IPS-18a (cell line): ENCODE results near the gene TMED8.

ENCODE experiments used
- H3K27ac ChIP-seq: one replicate; pipeline ENCODE4 v1.5.1; 2013; ENCODE audit warnings: low read length
- H3K27me3 ChIP-seq: one replicate; pipeline ENCODE4 v1.6.1; 2013; ENCODE audit warnings: mild to moderate bottlenecking, low read length; ENCODE audit not compliant: control insufficient read depth, insufficient read depth
- H3K36me3 ChIP-seq: one replicate; pipeline ENCODE4 v1.6.1; 2013; ENCODE audit warnings: low read depth, low read length; ENCODE audit not compliant: control insufficient read depth
- H3K4me1 ChIP-seq: one replicate; pipeline ENCODE4 v1.6.1; 2013; ENCODE audit warnings: low read depth, low read length; ENCODE audit not compliant: control insufficient read depth
- H3K4me3 ChIP-seq: one replicate; pipeline ENCODE4 v1.5.1; 2013; ENCODE audit warnings: low read length
- H3K9ac ChIP-seq: one replicate; pipeline ENCODE4 v1.6.1; 2013; ENCODE audit warnings: mild to moderate bottlenecking, low read length, moderate library complexity
- H3K9me3 ChIP-seq: one replicate; pipeline ENCODE4 v1.6.1; 2013; ENCODE audit warnings: low read depth, low read length; ENCODE audit not compliant: control insufficient read depth

The TMED8 gene

GRCh38 chr14:77406086-77406485 lies 29.2 kb upstream of the TMED8 start:
- Histone ChIP-seq H3K27ac (no peak overlapping the region), H3K9ac (no peak overlapping the region), H3K4me3 (no peak overlapping the region)

GRCh38 chr14:77403768-77404167 lies 26.9 kb upstream of the TMED8 start:
- no peaks in the 10 kb centered on the region for H3K27me3 ChIP-seq
- H3K4me1 ChIP-seq, result no peaks in the 10 kb centered on the region
- no peak overlapping the region for H3K4me3 ChIP-seq
- no peaks in the 10 kb centered on the region for H3K36me3 ChIP-seq
- no peak overlapping the region for H3K9ac ChIP-seq
- H3K27ac ChIP-seq, result no peak overlapping the region
- H3K9me3 ChIP-seq, result no peaks in the 10 kb centered on the region

More at GRCh38 chr14:77406086-77406485, 29.2 kb upstream of the TMED8 start:
- no peaks in the 10 kb centered on the region for H3K4me1 ChIP-seq
- H3K9me3 ChIP-seq, result no peaks in the 10 kb centered on the region
- H3K36me3 ChIP-seq, result no peaks in the 10 kb centered on the region
- H3K27me3 ChIP-seq, result no peaks in the 10 kb centered on the region

- no peak overlapping the region for H3K4me3 ChIP-seq
- H3K27me3 ChIP-seq, result no peaks in the 10 kb centered on the region
- no peak overlapping the region for H3K27ac ChIP-seq
- no peaks in the 10 kb centered on the region for H3K4me1 ChIP-seq
- H3K9me3 ChIP-seq, result no peaks in the 10 kb centered on the region
- H3K36me3 ChIP-seq, result no peaks in the 10 kb centered on the region
- H3K9ac ChIP-seq, result no peak overlapping the region
Observed at GRCh38 chr14:77400216-77400615, 23.3 kb upstream of the TMED8 start.

- Histone ChIP-seq H3K9me3 (no peaks in the 10 kb centered on the region), H3K9ac (no peak overlapping the region), H3K27ac (no peak overlapping the region), H3K4me3 (no peak overlapping the region), H3K36me3 (no peaks in the 10 kb centered on the region), H3K4me1 (no peaks in the 10 kb centered on the region), H3K27me3 (no peaks in the 10 kb centered on the region)
Observed at GRCh38 chr14:77390188-77390587, 13.3 kb upstream of the TMED8 start.

GRCh38 chr14:77378701-77379100 lies 1.8 kb upstream of the TMED8 start:
- Histone ChIP-seq H3K9ac (no peak overlapping the region), H3K4me1 (peaks cover 5% of the 10 kb centered on the region), H3K4me3 (no peak overlapping the region)

GRCh38 chr14:77377502-77377844 lies 579 bp upstream of the TMED8 start:
- Histone ChIP-seq H3K27ac (no peak overlapping the region), H3K9ac (peak overlapping the region; percentile 77), H3K36me3 (no peaks in the 10 kb centered on the region), H3K9me3 (no peaks in the 10 kb centered on the region), H3K4me3 (peak overlapping the region; percentile 95), H3K4me1 (peaks cover 5% of the 10 kb centered on the region), H3K27me3 (no peaks in the 10 kb centered on the region)

More at GRCh38 chr14:77378701-77379100, 1.8 kb upstream of the TMED8 start:
- H3K27me3 ChIP-seq, result no peaks in the 10 kb centered on the region
- H3K36me3 ChIP-seq, result no peaks in the 10 kb centered on the region
- no peak overlapping the region for H3K27ac ChIP-seq
- no peaks in the 10 kb centered on the region for H3K9me3 ChIP-seq

- peaks cover 5% of the 10 kb centered on the region for H3K4me1 ChIP-seq
Observed at GRCh38 chr14:77375973-77376770, 722 bp downstream of the TMED8 start.

GRCh38 chr14:77375164-77375950 lies 1.5 kb downstream of the TMED8 start:
- H3K36me3 ChIP-seq, result no peaks in the 10 kb centered on the region
- no peaks in the 10 kb centered on the region for H3K27me3 ChIP-seq
- H3K9me3 ChIP-seq, result no peaks in the 10 kb centered on the region
- peaks cover 5% of the 10 kb centered on the region for H3K4me1 ChIP-seq
- peak overlapping the region; percentile 77 for H3K9ac ChIP-seq
- H3K27ac ChIP-seq, result no peak overlapping the region
- H3K4me3 ChIP-seq, result peak overlapping the region; percentile 95

More at GRCh38 chr14:77375973-77376770, 722 bp downstream of the TMED8 start:
- H3K27me3 ChIP-seq, result no peaks in the 10 kb centered on the region
- peak overlapping the region; percentile 95 for H3K4me3 ChIP-seq
- peak overlapping the region; percentile 77 for H3K9ac ChIP-seq
- no peaks in the 10 kb centered on the region for H3K36me3 ChIP-seq
- no peak overlapping the region for H3K27ac ChIP-seq
- no peaks in the 10 kb centered on the region for H3K9me3 ChIP-seq

- Histone ChIP-seq H3K9me3 (no peaks in the 10 kb centered on the region), H3K27me3 (no peaks in the 10 kb centered on the region), H3K27ac (no peak overlapping the region), H3K4me3 (no peak overlapping the region), H3K36me3 (no peaks in the 10 kb centered on the region), H3K4me1 (peaks cover 5% of the 10 kb centered on the region), H3K9ac (no peak overlapping the region)
Observed at GRCh38 chr14:77372304-77372841, 4.5 kb downstream of the TMED8 start.

- Histone ChIP-seq H3K4me1 (no peaks in the 10 kb centered on the region), H3K9me3 (no peaks in the 10 kb centered on the region), H3K9ac (no peak overlapping the region)
Observed at GRCh38 chr14:77369285-77369684, 7.6 kb downstream of the TMED8 start.

GRCh38 chr14:77364146-77364545 lies 12.7 kb downstream of the TMED8 start:
- Histone ChIP-seq H3K4me3 (no peak overlapping the region), H3K36me3 (no peaks in the 10 kb centered on the region), H3K27ac (no peak overlapping the region), H3K27me3 (no peaks in the 10 kb centered on the region), H3K9me3 (no peaks in the 10 kb centered on the region), H3K9ac (no peak overlapping the region), H3K4me1 (no peaks in the 10 kb centered on the region)

More at GRCh38 chr14:77369285-77369684, 7.6 kb downstream of the TMED8 start:
- no peak overlapping the region for H3K27ac ChIP-seq
- H3K4me3 ChIP-seq, result no peak overlapping the region
- H3K36me3 ChIP-seq, result no peaks in the 10 kb centered on the region
- no peaks in the 10 kb centered on the region for H3K27me3 ChIP-seq
